Peyer's patch (tissue), 4 donors: ENCODE data around the gene SNRNP200. TPM values are rescaled to one million over a fixed set of nuclear protein-coding genes. Genes with fewer than 3 reads are reported as not detected.

Experiments used
- DNase-seq, 3 donors: peaks; one replicate each; pipeline ENCODE4 v3.0.0-alpha.2; 2017 to 2019
- H3K27ac ChIP-seq, 4 donors: fragments of 200-600 bp; sonication (generic); one replicate each; pipeline ENCODE4 v1.5.1; 2016 to 2019
- H3K27me3 ChIP-seq, 2 donors: fragments of 200-600 bp; sonication (generic); one replicate each; pipeline ENCODE4 v1.5.1; 2019
- H3K36me3 ChIP-seq, 3 donors: fragments of 200-600 bp; sonication (generic); one replicate each; pipeline ENCODE4 v1.5.1; 2016 to 2019
- H3K4me1 ChIP-seq, 4 donors: fragments of 200-600 bp; sonication (generic); one replicate each; pipeline ENCODE4 v1.5.1; 2016 to 2019
- H3K4me3 ChIP-seq, 4 donors: fragments of 200-600 bp; sonication (generic); 1 replicate in 3 of 4; 2 replicates in 1 of 4; pipeline ENCODE4 v1.5.1; 2016 to 2019; ENCODE audit warnings: mild to moderate bottlenecking in 1 of 4
- H3K9me3 ChIP-seq, 4 donors: fragments of 200-600 bp; sonication (generic); one replicate each; pipeline ENCODE4 v1.5.1; 2016 to 2019; ENCODE audit warnings: mild to moderate bottlenecking in 1 of 4
- CTCF ChIP-seq, 6 experiments: fragments of 450-650 bp in 4 of 6; fragments of 200-600 bp in 2 of 6; sonication (generic) in 1 of 6; IDR thresholded peaks; one replicate each; pipeline ENCODE4 v1.5.1; 2017 to 2019; ENCODE audit warnings: antibody characterized with exemption in 6 of 6, mild to moderate bottlenecking in 3 of 6, moderate library complexity in 1 of 6
- POLR2A ChIP-seq, 2 donors: fragments of 450-650 bp; IDR thresholded peaks; one replicate each; pipeline ENCODE4 v1.5.1; 2017; ENCODE audit warnings: antibody characterized with exemption in 2 of 2, mild to moderate bottlenecking in 2 of 2, moderate library complexity in 2 of 2
- total RNA-seq, 4 donors: library from RNA; depleted of rRNA; stranded (reverse); fragments of >200 nt; gene quantifications; one replicate each; pipeline ENCODE4 v1.1.0, GENCODE V29; 2016

Gene SNRNP200
- total RNA-seq, 4 donors from 2014 or later = 96.7 to 189 (median 119) TPM

GRCh38 chr2:96252526-96252925, 52.8 kb downstream of the SNRNP200 start:
- H3K4me3 ChIP-seq = no peak overlapping the region
- peaks cover 0 to 22% (median 7%) of the 10 kb centered on the region in 4 donors for H3K4me1 ChIP-seq
- H3K27ac ChIP-seq = peak overlapping the region in 1 of 4 donors; percentile 39
- no peak for DNase-seq
- no peaks in the 10 kb centered on the region for H3K9me3 ChIP-seq
- H3K27me3 ChIP-seq = no peaks in the 10 kb centered on the region
- no peak for TF ChIP-seq POLR2A (IDR thresholded peaks at IDR 0.05)
- TF ChIP-seq CTCF (IDR thresholded peaks at IDR 0.05) = no peak
- peaks cover 0 to 50% (median 0%) of the 10 kb centered on the region in 3 donors for H3K36me3 ChIP-seq

GRCh38 chr2:96251721-96252292, 53.5 kb downstream of the SNRNP200 start:
- TF ChIP-seq POLR2A (IDR thresholded peaks at IDR 0.05) = no peak
- no peak for TF ChIP-seq CTCF (IDR thresholded peaks at IDR 0.05)
- no peaks in the 10 kb centered on the region for H3K27me3 ChIP-seq
- H3K27ac ChIP-seq = peak overlapping the region in 1 of 4 donors; percentile 39
- H3K4me3 ChIP-seq = no peak overlapping the region
- no peaks in the 10 kb centered on the region for H3K9me3 ChIP-seq
- DNase-seq = peak in 2 of 3 donors; percentile 30 to 61
- peaks cover 0 to 50% (median 0%) of the 10 kb centered on the region in 3 donors for H3K36me3 ChIP-seq
- H3K4me1 ChIP-seq = peaks cover 0 to 22% (median 3%) of the 10 kb centered on the region in 4 donors

- Histone ChIP-seq H3K4me3 (no peak overlapping the region), H3K4me1 (peaks cover 0 to 22% (median 0%) of the 10 kb centered on the region in 4 donors), H3K27me3 (no peaks in the 10 kb centered on the region), H3K9me3 (no peaks in the 10 kb centered on the region), H3K27ac (no peak overlapping the region), H3K36me3 (peaks cover 0 to 40% (median 0%) of the 10 kb centered on the region in 3 donors)
- no peak for DNase-seq
- TF ChIP-seq POLR2A (IDR thresholded peaks at IDR 0.05) (no peak), CTCF (IDR thresholded peaks at IDR 0.05) (no peak)
These were observed 55.2 kb downstream of the SNRNP200 start for GRCh38 chr2:96250188-96250587.

- Histone ChIP-seq H3K36me3 (peaks cover 0 to 35% (median 0%) of the 10 kb centered on the region in 3 donors), H3K27ac (no peak overlapping the region), H3K4me3 (no peak overlapping the region), H3K9me3 (no peaks in the 10 kb centered on the region), H3K4me1 (peaks cover 0 to 22% (median 0%) of the 10 kb centered on the region in 4 donors), H3K27me3 (no peaks in the 10 kb centered on the region)
- no peak for DNase-seq
- TF ChIP-seq POLR2A (IDR thresholded peaks at IDR 0.05) (no peak), CTCF (IDR thresholded peaks at IDR 0.05) (no peak)
These were observed 55.7 kb downstream of the SNRNP200 start for GRCh38 chr2:96249654-96250053.

- H3K27ac ChIP-seq = no peak overlapping the region
- peaks cover 0 to 19% (median 0%) of the 10 kb centered on the region in 4 donors for H3K4me1 ChIP-seq
- no peak overlapping the region for H3K4me3 ChIP-seq
- no peak for DNase-seq
- no peaks in the 10 kb centered on the region for H3K27me3 ChIP-seq
- no peaks in the 10 kb centered on the region for H3K9me3 ChIP-seq
- peaks cover 0 to 24% (median 0%) of the 10 kb centered on the region in 3 donors for H3K36me3 ChIP-seq
- no peak for TF ChIP-seq POLR2A (IDR thresholded peaks at IDR 0.05)
- TF ChIP-seq CTCF (IDR thresholded peaks at IDR 0.05) = no peak
These were observed 56.7 kb downstream of the SNRNP200 start for GRCh38 chr2:96248624-96249023.
